Spleen (tissue), 11 donors: ENCODE measurements around the gene ANKDD1A. TPM values are rescaled to one million over a fixed set of nuclear protein-coding genes. Genes with fewer than 3 reads are reported as not detected.

Source experiments
- DNase-seq: peaks from one replicate; pipeline ENCODE4 v3.0.0-alpha.2; 2020
- H3K27ac ChIP-seq, 8 donors: fragments of 200-600 bp; sonication (generic) in 7 of 8; 1 replicate in 4 of 8; 2 replicates in 4 of 8; pipeline versions ENCODE4 v1.5.0 to v1.8.0; 2016 to 2021; ENCODE audit warnings: inconsistent platforms in 4 of 8, mild to moderate bottlenecking in 4 of 8, moderate library complexity in 1 of 8
- H3K27me3 ChIP-seq, 7 donors: fragments of 200-600 bp; sonication (generic) in 6 of 7; replicated peaks in 1 of 7; 1 replicate in 4 of 7; 2 replicates in 3 of 7; pipeline versions ENCODE4 v1.5.0 to v1.8.0; 2016 to 2021; ENCODE audit warnings: inconsistent platforms in 3 of 7, mild to moderate bottlenecking in 1 of 7
- H3K36me3 ChIP-seq, 6 donors: fragments of 200-600 bp; sonication (generic) in 5 of 6; 1 replicate in 4 of 6; 2 replicates in 2 of 6; pipeline versions ENCODE4 v1.5.0 to v1.8.0; 2016 to 2021; ENCODE audit warnings: inconsistent platforms in 2 of 6
- H3K4me1 ChIP-seq, 6 donors: fragments of 200-600 bp; sonication (generic) in 5 of 6; 1 replicate in 3 of 6; 2 replicates in 3 of 6; pipeline versions ENCODE4 v1.5.0 to v1.8.0; 2016 to 2021; ENCODE audit warnings: inconsistent platforms in 3 of 6
- H3K4me3 ChIP-seq, 8 donors: fragments of 200-600 bp; sonication (generic) in 7 of 8; 1 replicate in 4 of 8; 2 replicates in 4 of 8; pipeline versions ENCODE4 v1.5.0 to v1.8.0; 2016 to 2021; ENCODE audit warnings: inconsistent platforms in 4 of 8, mild to moderate bottlenecking in 4 of 8, moderate library complexity in 2 of 8
- H3K9me3 ChIP-seq, 8 donors: fragments of 200-600 bp; sonication (generic) in 7 of 8; 1 replicate in 4 of 8; 2 replicates in 4 of 8; pipeline versions ENCODE4 v1.5.0 to v1.8.0; 2016 to 2021; ENCODE audit warnings: inconsistent platforms in 4 of 8
- CTCF ChIP-seq, 11 experiments: fragments of 200-600 bp in 7 of 11; fragments of 450-650 bp in 4 of 11; sonication (generic) in 4 of 11; IDR thresholded peaks in 8 of 11; conservative IDR thresholded peaks in 3 of 11; 1 replicate in 7 of 11; 2 replicates in 4 of 11; pipeline versions ENCODE4 v1.4.0 to v1.8.0; 2016 to 2021; ENCODE audit warnings: antibody characterized with exemption in 11 of 11, inconsistent platforms in 4 of 11, mild to moderate bottlenecking in 1 of 11
- POLR2A ChIP-seq, 3 donors: fragments of 450-650 bp; IDR thresholded peaks; one replicate each; pipeline ENCODE4 v1.5.1; 2017; ENCODE audit warnings: antibody characterized with exemption in 3 of 3, mild to moderate bottlenecking in 1 of 3
- POLR2AphosphoS5 ChIP-seq, 3 donors: sonication (generic); formaldehyde crosslinking; IDR thresholded peaks; one replicate each; pipeline ENCODE4 v1.5.1; 2017; ENCODE audit warnings: antibody characterized with exemption in 3 of 3
- whole genome bisulfite sequencing, 5 donors: extraction: QIAGEN DNeasy Blood & Tissue Kit in 3 of 5; methylation state at CpG; one replicate each; pipeline versions ENCODE4 v1.1.5 to v1.1.7; 2013 to 2018; 5-methylcytosine and 5-hydroxymethylcytosine counted together
- intact Hi-C: fragments of 100-400 bp; cut with DNase I; formaldehyde crosslinking; loops from one replicate; pipeline ENCODE4 v1.15.0; 2023; ENCODE audit warnings: low total_unique reads
- polyA plus RNA-seq, 3 donors: library from polyadenylated mRNA; stranded (reverse); fragments of 200-250 nt; gene quantifications; one replicate each; pipeline ENCODE4 v1.2.1, GENCODE V29; 2013
- total RNA-seq, 7 donors: library from RNA; depleted of rRNA in 3 of 7; stranded (reverse); fragments of >200 nt in 3 of 7; fragmentation: NEBNext Ultra II Directional in 4 of 7; extraction: Animal tissue kit (Norgen Biotek cat#: 25700) in 4 of 7; gene quantifications; one replicate each; pipeline versions ENCODE4 v1.1.0 to v1.2.1, GENCODE V29; 2016 to 2021
- donor health status: healthy with polysubstance abuse.
- donor health status: DM: no; HTN: no; CAD: no; lungs with moderate emphysema.
- donor health status: DM: no; HTN: no; CAD: no.
- donor health status: Bipolar disorder and iron deficiency.
- donor health status: healthy.
- donor health status: DM: no; HTN: no; CAD: no.
- donor health status: DM: yes; HTN: yes; CAD: no.

ANKDD1A gene
- total and polyA plus RNA-seq, 10 donors: 5.7 to 71.1 (median 41.7) TPM

- TF ChIP-seq POLR2A (IDR thresholded peaks at IDR 0.05) (no peak), CTCF (IDR thresholded peaks at IDR 0.05 in 8 of 11, conservative IDR thresholded peaks at IDR 0.05 in 3 of 11) (peak in 6 of 11 experiments; percentile 12 to 41 (median 27)), POLR2AphosphoS5 (IDR thresholded peaks at IDR 0.05) (peak in 2 of 3 donors; percentile 58 to 61)
- H3K27me3 ChIP-seq: no peaks in the 10 kb centered on the region
- no peaks in the 10 kb centered on the region for H3K36me3 ChIP-seq
- H3K9me3 ChIP-seq: peaks cover 0 to under 1% (median 0%) of the 10 kb centered on the region in 8 donors
- H3K27ac ChIP-seq: peak overlapping the region; percentile 87 to 99 (median 96)
- intact Hi-C loops: loop anchor here (5.0 kb wide), 1 partner anchor 53 kb away; the partner anchor contains the start of gene PLEKHO2
- H3K4me1 ChIP-seq: peaks cover 60 to 92% (median 88%) of the 10 kb centered on the region in 6 donors
- peak overlapping the region in 7 of 8 donors; percentile 5 to 63 (median 28) for H3K4me3 ChIP-seq
- 0 to 10% (median 5%) methylated on average over 6 of the region's 6 CpGs for WGBS, 5 donors
- DNase-seq: no peak
These were observed 16.2 kb upstream of the ANKDD1A start for GRCh38 chr15:64895285-64896065.

GRCh38 chr15:64896371-64897069, 15.2 kb upstream of the ANKDD1A start:
- H3K9me3 ChIP-seq: peaks cover 5 to 11% (median 10%) of the 10 kb centered on the region in 8 donors
- H3K4me1 ChIP-seq: peaks cover 56 to 85% (median 81%) of the 10 kb centered on the region in 6 donors
- peak overlapping the region; percentile 87 to 99 (median 96) for H3K27ac ChIP-seq
- 77 to 84% (median 82%) methylated on average over 6 of the region's 6 CpGs for WGBS, 5 donors
- no peaks in the 10 kb centered on the region for H3K27me3 ChIP-seq
- TF ChIP-seq CTCF (IDR thresholded peaks at IDR 0.05 in 8 of 11, conservative IDR thresholded peaks at IDR 0.05 in 3 of 11): no peak
- no peak for TF ChIP-seq POLR2AphosphoS5 (IDR thresholded peaks at IDR 0.05)
- no peak for TF ChIP-seq POLR2A (IDR thresholded peaks at IDR 0.05)
- H3K36me3 ChIP-seq: no peaks in the 10 kb centered on the region
- DNase-seq: no peak
- H3K4me3 ChIP-seq: peak overlapping the region in 2 of 8 donors; percentile 28 to 63
- intact Hi-C loops: loop anchor here (5.0 kb wide), 1 partner anchor 54 kb away; the partner anchor contains the start of gene PLEKHO2

- TF ChIP-seq CTCF (IDR thresholded peaks at IDR 0.05 in 8 of 11, conservative IDR thresholded peaks at IDR 0.05 in 3 of 11): no peak
- peak; percentile 81 to 86 (median 84) for TF ChIP-seq POLR2AphosphoS5 (IDR thresholded peaks at IDR 0.05)
- Histone ChIP-seq H3K27ac (peak overlapping the region; percentile 87 to 99 (median 96)), H3K36me3 (no peaks in the 10 kb centered on the region), H3K27me3 (no peaks in the 10 kb centered on the region), H3K9me3 (peaks cover 5 to 13% (median 11%) of the 10 kb centered on the region in 8 donors), H3K4me3 (no peak overlapping the region), H3K4me1 (peaks cover 49 to 85% (median 80%) of the 10 kb centered on the region in 6 donors)
- intact Hi-C loops: loop anchor here (5.0 kb wide), 1 partner anchor 55 kb away; the partner anchor contains the start of gene PLEKHO2
- DNase-seq: peak; percentile 91
- 29 to 45% (median 38%) methylated on average over 6 of the region's 6 CpGs for WGBS, 5 donors
These were observed 14.2 kb upstream of the ANKDD1A start for GRCh38 chr15:64897345-64897985.
